LNCAP (cell line): ENCODE results near the gene MPLKIP.

Experiments
- TF ChIP-seq, protein P1 (sequence below): fragments of 450-650 bp; IDR thresholded peaks from 2 replicates; pipeline ENCODE4 v1.5.1; 2017; ENCODE audit warnings: mild to moderate bottlenecking

The MPLKIP gene

DNA sequence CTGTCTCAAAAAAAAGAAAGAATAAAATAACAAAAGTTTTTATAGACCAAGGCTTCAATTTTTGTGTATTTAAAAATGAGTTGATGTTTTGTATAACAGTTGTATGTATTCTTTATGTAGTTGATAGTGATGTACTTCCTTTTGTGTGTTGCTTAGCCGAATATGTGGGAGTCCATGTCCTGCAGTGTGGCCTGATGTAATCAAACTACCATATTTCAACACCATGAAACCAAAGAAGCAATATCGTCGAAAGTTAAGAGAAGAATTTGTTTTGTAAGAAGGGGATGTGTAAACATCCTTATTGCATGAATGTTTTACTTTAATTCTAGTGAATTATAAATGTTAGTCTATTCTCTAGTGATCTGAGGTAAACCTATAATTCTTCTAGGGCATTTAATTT, 56.6 kb downstream of the MPLKIP start:
- TF ChIP-seq, protein P1, sequence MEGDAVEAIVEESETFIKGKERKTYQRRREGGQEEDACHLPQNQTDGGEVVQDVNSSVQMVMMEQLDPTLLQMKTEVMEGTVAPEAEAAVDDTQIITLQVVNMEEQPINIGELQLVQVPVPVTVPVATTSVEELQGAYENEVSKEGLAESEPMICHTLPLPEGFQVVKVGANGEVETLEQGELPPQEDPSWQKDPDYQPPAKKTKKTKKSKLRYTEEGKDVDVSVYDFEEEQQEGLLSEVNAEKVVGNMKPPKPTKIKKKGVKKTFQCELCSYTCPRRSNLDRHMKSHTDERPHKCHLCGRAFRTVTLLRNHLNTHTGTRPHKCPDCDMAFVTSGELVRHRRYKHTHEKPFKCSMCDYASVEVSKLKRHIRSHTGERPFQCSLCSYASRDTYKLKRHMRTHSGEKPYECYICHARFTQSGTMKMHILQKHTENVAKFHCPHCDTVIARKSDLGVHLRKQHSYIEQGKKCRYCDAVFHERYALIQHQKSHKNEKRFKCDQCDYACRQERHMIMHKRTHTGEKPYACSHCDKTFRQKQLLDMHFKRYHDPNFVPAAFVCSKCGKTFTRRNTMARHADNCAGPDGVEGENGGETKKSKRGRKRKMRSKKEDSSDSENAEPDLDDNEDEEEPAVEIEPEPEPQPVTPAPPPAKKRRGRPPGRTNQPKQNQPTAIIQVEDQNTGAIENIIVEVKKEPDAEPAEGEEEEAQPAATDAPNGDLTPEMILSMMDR: no peak
